HCT116 (cell line): Measurements from ENCODE around the gene KTN1.

Experiments used
- CTCF ChIP-seq, 3 experiments: fragments of 200-600 bp in 1 of 3; sonication (generic) in 1 of 3; IDR thresholded peaks in 2 of 3; conservative IDR thresholded peaks in 1 of 3; 2 replicates each; pipeline ENCODE4 v1.5.1; 2012 to 2017; ENCODE audit warnings: low read depth in 2 of 3, low read length in 2 of 3, antibody characterized with exemption in 1 of 3, borderline replicate concordance in 1 of 3, control low read depth in 1 of 3, mild to moderate bottlenecking in 1 of 3, mixed read lengths in 1 of 3, mixed run types in 1 of 3, moderate library complexity in 1 of 3; ENCODE audit not compliant: insufficient read depth in 1 of 3
- POLR2A ChIP-seq: IDR thresholded peaks from 2 replicates; pipeline ENCODE4 v1.7.0; 2011; ENCODE audit warnings: borderline replicate concordance; ENCODE audit not compliant: insufficient read depth, insufficient read length; ENCODE audit errors: extremely low read depth
- POLR2AphosphoS5 ChIP-seq: IDR thresholded peaks from 2 replicates; pipeline ENCODE4 v1.6.1; 2011; ENCODE audit warnings: mild to moderate bottlenecking, low read depth, low read length, moderate library complexity
- REST ChIP-seq: IDR thresholded peaks from 2 replicates; pipeline ENCODE4 v1.6.1; 2012; ENCODE audit warnings: low read depth
- TCF7L2 ChIP-seq: IDR thresholded peaks from 2 replicates; pipeline ENCODE4 v1.7.0; 2011; ENCODE audit warnings: borderline replicate concordance, inconsistent platforms; ENCODE audit not compliant: insufficient read depth, insufficient read length; ENCODE audit errors: extremely low read depth
- ZFX ChIP-seq: fragments of 450-650 bp; IDR thresholded peaks from 2 replicates; pipeline ENCODE4 v1.6.1; 2017
- TF ChIP-seq, protein P1 (sequence below): IDR thresholded peaks from 2 replicates; pipeline ENCODE4 v1.6.1; 2012
- TF ChIP-seq, protein P2 (sequence below): IDR thresholded peaks from 2 replicates; pipeline ENCODE4 v1.6.1; 2011; ENCODE audit warnings: mild to moderate bottlenecking, low read length, moderate library complexity; ENCODE audit not compliant: insufficient replicate concordance; ENCODE audit errors: extremely low read depth

GRCh38 chr14:55641954-55642353 lies 61.9 kb downstream of the KTN1 start:
- TF ChIP-seq CTCF (IDR thresholded peaks at IDR 0.05 in 2 of 3, conservative IDR thresholded peaks at IDR 0.05 in 1 of 3; ENCODE audit: borderline replicate concordance in 1 of 3, insufficient read depth in 1 of 3, low read depth in 2 of 3, low read length in 2 of 3), result no peak
- TF ChIP-seq POLR2A, result no peak
- no peak for TF ChIP-seq TCF7L2
- TF ChIP-seq, protein P1, sequence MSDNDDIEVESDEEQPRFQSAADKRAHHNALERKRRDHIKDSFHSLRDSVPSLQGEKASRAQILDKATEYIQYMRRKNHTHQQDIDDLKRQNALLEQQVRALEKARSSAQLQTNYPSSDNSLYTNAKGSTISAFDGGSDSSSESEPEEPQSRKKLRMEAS, result no peak
- TF ChIP-seq REST, result no peak
- TF ChIP-seq, protein P2, sequence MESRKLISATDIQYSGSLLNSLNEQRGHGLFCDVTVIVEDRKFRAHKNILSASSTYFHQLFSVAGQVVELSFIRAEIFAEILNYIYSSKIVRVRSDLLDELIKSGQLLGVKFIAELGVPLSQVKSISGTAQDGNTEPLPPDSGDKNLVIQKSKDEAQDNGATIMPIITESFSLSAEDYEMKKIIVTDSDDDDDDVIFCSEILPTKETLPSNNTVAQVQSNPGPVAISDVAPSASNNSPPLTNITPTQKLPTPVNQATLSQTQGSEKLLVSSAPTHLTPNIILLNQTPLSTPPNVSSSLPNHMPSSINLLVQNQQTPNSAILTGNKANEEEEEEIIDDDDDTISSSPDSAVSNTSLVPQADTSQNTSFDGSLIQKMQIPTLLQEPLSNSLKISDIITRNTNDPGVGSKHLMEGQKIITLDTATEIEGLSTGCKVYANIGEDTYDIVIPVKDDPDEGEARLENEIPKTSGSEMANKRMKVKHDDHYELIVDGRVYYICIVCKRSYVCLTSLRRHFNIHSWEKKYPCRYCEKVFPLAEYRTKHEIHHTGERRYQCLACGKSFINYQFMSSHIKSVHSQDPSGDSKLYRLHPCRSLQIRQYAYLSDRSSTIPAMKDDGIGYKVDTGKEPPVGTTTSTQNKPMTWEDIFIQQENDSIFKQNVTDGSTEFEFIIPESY, result no peak
- no peak for TF ChIP-seq ZFX
- no peak for TF ChIP-seq POLR2AphosphoS5
